IMR-90 (cell line): ENCODE measurements around the gene RAB42. TPM values are rescaled to one million over a fixed set of nuclear protein-coding genes. Genes with fewer than 3 reads are reported as not detected.

Experiments used
- ATAC-seq: fragments of 200-7000 bp; cut with Tn5 transposase; 2 replicates; pipeline ENCODE4 v1.9.1; 2020; ENCODE audit warnings: low read depth, mild to moderate bottlenecking, moderate library complexity
- BruUV-seq: library from RNA; stranded (reverse); fragments of 400-500 nt; replicated peaks from 2 replicates; lab custom pipeline; 2021; lab: Mats Ljungman, UMichigan
- CTCF ChIA-PET: fragments of 300-600 bp; formaldehyde crosslinking; extraction: SDS; loops from one replicate; lab custom pipeline; 2021; ENCODE audit warnings: antibody characterized with exemption; lab: Yijun Ruan, JAX
- POLR2A ChIA-PET: fragments of 300-600 bp; sonication (Branson Sonifier 250); formaldehyde crosslinking; loops from one replicate; lab custom pipeline; 2022; ENCODE audit warnings: antibody characterized with exemption; ENCODE audit not compliant: unreplicated experiment; lab: Charles Lee
- DNase-seq: peaks from one replicate; pipeline ENCODE4 v3.0.0; 2013
- H2AFZ ChIP-seq: replicated peaks from 2 replicates; pipeline ENCODE3; 2013; ENCODE audit warnings: low read length, mild to moderate bottlenecking; ENCODE audit not compliant: poor library complexity
- H2AK5ac ChIP-seq: 2 replicates; pipeline ENCODE4 v1.6.1; 2013; ENCODE audit warnings: low read depth, low read length, inconsistent platforms
- H2AK9ac ChIP-seq: replicated peaks from 2 replicates; pipeline ENCODE3; 2013; ENCODE audit warnings: mild to moderate bottlenecking, low read depth, low read length, moderate library complexity; ENCODE audit not compliant: poor library complexity
- H2BK120ac ChIP-seq: 2 replicates; pipeline ENCODE4 v1.6.1; 2013; ENCODE audit warnings: low read depth, low read length, inconsistent platforms
- H2BK15ac ChIP-seq: 3 replicates; pipeline ENCODE4 v1.6.1; 2013; ENCODE audit warnings: low read depth, low read length, inconsistent platforms
- H2BK20ac ChIP-seq: 2 replicates; pipeline ENCODE4 v1.6.1; 2013; ENCODE audit warnings: low read depth, mild to moderate bottlenecking, inconsistent platforms, low read length, moderate library complexity
- H2BK5ac ChIP-seq: 2 replicates; pipeline ENCODE4 v1.6.1; 2013; ENCODE audit warnings: mild to moderate bottlenecking, low read depth, low read length, inconsistent platforms; ENCODE audit not compliant: poor library complexity, severe bottlenecking
- H3K14ac ChIP-seq: replicated peaks from 2 replicates; pipeline ENCODE4 v1.6.1; 2013; ENCODE audit warnings: low read depth, low read length, inconsistent platforms
- H3K18ac ChIP-seq: 2 replicates; pipeline ENCODE4 v1.6.1; 2013; ENCODE audit warnings: low read depth, low read length, control low read depth
- H3K23ac ChIP-seq: 2 replicates; pipeline ENCODE4 v1.6.1; 2013; ENCODE audit warnings: low read depth, low read length, inconsistent platforms
- H3K27ac ChIP-seq: 2 replicates; pipeline ENCODE4 v1.5.1; 2013; ENCODE audit warnings: mild to moderate bottlenecking, control low read depth, low read length; ENCODE audit not compliant: insufficient read depth
- H3K27me3 ChIP-seq: 2 replicates; pipeline ENCODE4 v1.6.1; 2013; ENCODE audit warnings: low read length; ENCODE audit not compliant: control insufficient read depth, insufficient read depth
- H3K36me3 ChIP-seq: 2 replicates; pipeline ENCODE4 v1.6.1; 2013; ENCODE audit warnings: low read length, mixed read lengths; ENCODE audit not compliant: control insufficient read depth, insufficient read depth
- H3K4ac ChIP-seq: 2 replicates; pipeline ENCODE4 v1.6.1; 2013; ENCODE audit warnings: low read depth, low read length, inconsistent platforms
- H3K4me1 ChIP-seq: 2 replicates; pipeline ENCODE4 v1.6.1; 2013; ENCODE audit warnings: low read length, mixed read lengths; ENCODE audit not compliant: control insufficient read depth, insufficient read depth
- H3K4me2 ChIP-seq: 2 replicates; pipeline ENCODE4 v1.6.1; 2013; ENCODE audit warnings: low read depth, mild to moderate bottlenecking, control low read depth, low read length, moderate library complexity
- H3K4me3 ChIP-seq: 2 replicates; pipeline ENCODE4 v1.5.1; 2013; ENCODE audit warnings: low read depth, mild to moderate bottlenecking, control low read depth, low read length, moderate library complexity; ENCODE audit not compliant: insufficient read depth
- H3K56ac ChIP-seq: 2 replicates; pipeline ENCODE4 v1.6.1; 2013; ENCODE audit warnings: low read length, inconsistent platforms; ENCODE audit not compliant: insufficient read depth; ENCODE audit errors: extremely low read depth
- H3K79me1 ChIP-seq, 2 experiments: 2 replicates each; pipeline ENCODE4 v1.6.1; 2013; ENCODE audit warnings: low read length in 2 of 2, inconsistent platforms in 1 of 2, low read depth in 1 of 2
- H3K9ac ChIP-seq: 2 replicates; pipeline ENCODE4 v1.6.1; 2013; ENCODE audit warnings: low read depth, low read length, control low read depth
- H3K9me1 ChIP-seq: 2 replicates; pipeline ENCODE4 v1.6.1; 2013; ENCODE audit warnings: low read length, inconsistent platforms; ENCODE audit not compliant: insufficient read depth
- H3K9me3 ChIP-seq: 2 replicates; pipeline ENCODE4 v1.6.1; 2013; ENCODE audit warnings: low read length; ENCODE audit not compliant: control insufficient read depth, insufficient read depth
- H4K20me1 ChIP-seq: 2 replicates; pipeline ENCODE4 v1.6.1; 2013; ENCODE audit warnings: low read length, inconsistent platforms; ENCODE audit not compliant: insufficient read depth
- H4K5ac ChIP-seq: 2 replicates; pipeline ENCODE4 v1.6.1; 2013; ENCODE audit warnings: mild to moderate bottlenecking, low read depth, low read length, control low read depth
- H4K8ac ChIP-seq, 2 experiments: 2 replicates each; pipeline ENCODE4 v1.6.1; 2013; ENCODE audit warnings: low read depth in 2 of 2, low read length in 2 of 2, control low read depth in 1 of 2, inconsistent platforms in 1 of 2
- H4K91ac ChIP-seq: 2 replicates; pipeline ENCODE4 v1.6.1; 2013; ENCODE audit warnings: low read depth, low read length, inconsistent platforms; ENCODE audit not compliant: insufficient read depth
- BHLHE40 ChIP-seq: fragments of 150-350 bp; IDR thresholded peaks from 2 replicates; pipeline ENCODE4 v1.6.1; 2016; ENCODE audit warnings: mild to moderate bottlenecking, low read depth, low read length
- CEBPB ChIP-seq: IDR thresholded peaks from 2 replicates; pipeline ENCODE4 v1.6.1; 2012; ENCODE audit warnings: low read depth, low read length, improper control_type of control experiment
- CHD1 ChIP-seq: IDR thresholded peaks from 2 replicates; pipeline ENCODE4 v1.6.1; 2012; ENCODE audit warnings: low read depth, low read length, improper control_type of control experiment
- FOS ChIP-seq: fragments of 150-350 bp; IDR thresholded peaks from 2 replicates; pipeline ENCODE4 v1.6.1; 2016; ENCODE audit warnings: low read depth, low read length
- MAFK ChIP-seq: IDR thresholded peaks from 2 replicates; pipeline ENCODE4 v1.6.1; 2012; ENCODE audit warnings: low read depth, low read length, improper control_type of control experiment
- MAZ ChIP-seq: IDR thresholded peaks from 2 replicates; pipeline ENCODE4 v1.6.1; 2012; ENCODE audit warnings: low read depth, mild to moderate bottlenecking, low read length, improper control_type of control experiment, moderate library complexity, borderline replicate concordance
- MXI1 ChIP-seq: IDR thresholded peaks from 2 replicates; pipeline ENCODE4 v1.6.1; 2012; ENCODE audit warnings: low read depth, mild to moderate bottlenecking, low read length, moderate library complexity, borderline replicate concordance
- NFE2L2 ChIP-seq: fragments of 150-350 bp; IDR thresholded peaks from 2 replicates; pipeline ENCODE4 v1.6.1; 2016; ENCODE audit warnings: low read depth, mild to moderate bottlenecking, low read length
- POLR2A ChIP-seq: IDR thresholded peaks from 2 replicates; pipeline ENCODE4 v1.6.1; 2012; ENCODE audit warnings: mild to moderate bottlenecking, low read depth, low read length
- RAD21 ChIP-seq: IDR thresholded peaks from 2 replicates; pipeline ENCODE4 v1.6.1; 2012; ENCODE audit warnings: low read length, improper control_type of control experiment
- RCOR1 ChIP-seq: IDR thresholded peaks from 2 replicates; pipeline ENCODE4 v1.6.1; 2012; ENCODE audit warnings: mild to moderate bottlenecking, low read length, improper control_type of control experiment; ENCODE audit not compliant: insufficient replicate concordance
- RFX5 ChIP-seq: IDR thresholded peaks from 2 replicates; pipeline ENCODE4 v1.8.0; 2012; ENCODE audit warnings: low read depth, mild to moderate bottlenecking, low read length, moderate library complexity
- SMC3 ChIP-seq: fragments of 150-350 bp; IDR thresholded peaks from 2 replicates; pipeline ENCODE4 v1.6.1; 2016; ENCODE audit warnings: low read depth, mild to moderate bottlenecking, antibody characterized with exemption, low read length, moderate library complexity
- USF2 ChIP-seq: fragments of 150-350 bp; IDR thresholded peaks from 2 replicates; pipeline ENCODE4 v1.6.1; 2017; ENCODE audit warnings: mild to moderate bottlenecking, antibody characterized with exemption, low read length, low read depth
- WGBS, 2 experiments: methylation state at CpG; one replicate each; pipeline versions ENCODE4 v1.1.5 to v1.1.7; 2013; ENCODE audit warnings: missing lambda C conversion rate in 2 of 2; ENCODE audit not compliant: insufficient read length in 1 of 2; ENCODE audit errors: extremely low coverage in 2 of 2; 5-methylcytosine and 5-hydroxymethylcytosine counted together
- dilution Hi-C: fragments of 300-500 bp; cut with HindIII; formaldehyde crosslinking; loops from one replicate; pipeline ENCODE4 v1.14.3; 2018; ENCODE audit warnings: low sequenced_read_pairs; ENCODE audit not compliant: unreplicated experiment
- in situ Hi-C: fragments of 300-500 bp; cut with MboI; formaldehyde crosslinking; loops from 3 replicates; pipeline ENCODE4 v1.14.3; 2019; ENCODE audit warnings: low sequenced_read_pairs, inconsistent platforms, mixed read lengths
- intact Hi-C: fragments of 100-400 bp; cut with micrococcal nuclease; formaldehyde crosslinking; loops from 2 replicates; pipeline ENCODE4 v1.10.0; 2022
- polyA plus RNA-seq, 3 experiments: library from polyadenylated mRNA; depleted of rRNA; stranded (reverse); fragments of >200 nt; gene quantifications; 2 replicates each; pipeline ENCODE4 v1.2.3, GENCODE V29; 2012; ENCODE audit warnings: low replicate concordance in 1 of 3
- total RNA-seq: library from RNA; depleted of rRNA; stranded (reverse); fragments of >200 nt; gene quantifications from 2 replicates; pipeline ENCODE4 v1.2.3, GENCODE V29; 2012
- TF ChIP-seq, protein P1 (sequence below): conservative IDR thresholded peaks from 2 replicates; pipeline ENCODE4 v1.5.1; 2012; ENCODE audit warnings: mild to moderate bottlenecking, low read depth, low read length, improper control_type of control experiment

Gene RAB42
- total and polyA plus RNA-seq, 2 of the 4 experiments (the other 2 are of a cell fraction) = 0.77 to 0.90 TPM

DNA sequence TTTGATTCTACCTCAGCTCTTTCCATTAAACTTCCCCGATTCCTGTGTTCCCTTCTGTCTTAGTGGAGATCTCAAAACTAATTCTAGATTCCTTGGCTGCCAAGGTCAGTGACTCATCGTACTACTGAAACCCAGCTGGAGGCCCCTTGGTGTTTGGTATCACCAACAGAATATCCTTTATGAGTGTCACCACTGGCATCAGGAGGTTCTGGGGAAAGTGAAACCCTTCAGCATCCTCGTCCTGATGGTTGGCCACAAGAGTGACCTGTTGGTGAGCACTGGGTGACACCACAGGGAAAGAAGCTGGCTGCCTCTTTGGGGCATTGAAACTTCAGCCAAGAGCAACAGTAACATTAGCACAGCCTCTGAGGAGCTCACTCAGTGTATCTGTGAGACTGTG is 9.6 kb downstream of the RAB42 start:
- H2AK5ac ChIP-seq = peak overlapping the region; percentile 56; the same call in 1 of the 2 replicates
- WGBS, 2 experiments = no CpG with 5 or more reads among the region's 3 CpGs
- H3K4ac ChIP-seq = peak overlapping the region; percentile 42; the same call in 1 of the 2 replicates
- no peak overlapping the region for H4K5ac ChIP-seq
- no peak overlapping the region for H3K14ac ChIP-seq
- peak overlapping the region; percentile 57 for H2BK5ac ChIP-seq
- H3K27me3 ChIP-seq = no peaks in the 10 kb centered on the region
- H3K9me1 ChIP-seq = peaks cover 6% of the 10 kb centered on the region
- BruUV-seq = no TSS peak
- H2AK9ac ChIP-seq = no peak overlapping the region
- H4K8ac ChIP-seq = peak overlapping the region in 1 of 2 experiments; percentile 16; a peak in 1 of 4 replicates
- H3K18ac ChIP-seq = no peak overlapping the region
- peak overlapping the region; percentile 32; the same call in 1 of the 2 replicates for H3K27ac ChIP-seq
- H3K9me3 ChIP-seq = no peaks in the 10 kb centered on the region
- H3K36me3 ChIP-seq = peaks cover 16% of the 10 kb centered on the region
- H2BK20ac ChIP-seq = no peak overlapping the region
- intact Hi-C loops (loop anchor here (2.0 to 5.0 kb wide), 2 partner anchors 243 to 339 kb away; no protein-coding TSS in a partner anchor), dilution Hi-C loops (no loop called here), in situ Hi-C loops (loop anchor here (5.0 to 10.0 kb wide), 4 partner anchors 84 to 347 kb away; partner anchors contain the start of genes PHACTR4 and SESN2)
- H4K20me1 ChIP-seq = peaks cover 10% of the 10 kb centered on the region
- ChIA-PET POLR2A (interaction anchor here (1.2 kb wide), 1 partner anchor 20 kb away, joined by 6 read pairs; no protein-coding TSS in a partner anchor), CTCF (interaction anchor here (0.9 to 1.6 kb wide), 5 partner anchors 20 to 353 kb away, joined by 3 to 7 read pairs (median 3); no protein-coding TSS in a partner anchor)
- peaks cover 8% of the 10 kb centered on the region for H3K4me1 ChIP-seq
- H2AFZ ChIP-seq = no peak overlapping the region
- no peak overlapping the region for H3K4me3 ChIP-seq
- H2BK120ac ChIP-seq = no peak overlapping the region
- H4K91ac ChIP-seq = no peak overlapping the region
- DNase-seq (peak; percentile 97), ATAC-seq (peak; percentile 92)
- H3K79me1 ChIP-seq = peaks cover 0 to 6% of the 10 kb centered on the region in 2 experiments; a peak in 1 of 4 replicates
- H2BK15ac ChIP-seq = no peak overlapping the region
- no peak overlapping the region for H3K9ac ChIP-seq
- H3K4me2 ChIP-seq = peak overlapping the region; percentile 70
- no peak overlapping the region for H3K23ac ChIP-seq
- H3K56ac ChIP-seq = no peak overlapping the region
- TF ChIP-seq CHD1 (no peak), NFE2L2 (no peak), RCOR1 (peak; percentile 85), BHLHE40 (peak; percentile 54; the same call in 1 of the 2 replicates), USF2 (no peak), POLR2A (no peak), CEBPB (peak; percentile 16; the same call in 1 of the 2 replicates), RFX5 (no peak), MXI1 (no peak), RAD21 (no peak), MAFK (no peak), FOS (peak; percentile 94), MAZ (no peak), SMC3 (no peak)
- TF ChIP-seq, protein P1, sequence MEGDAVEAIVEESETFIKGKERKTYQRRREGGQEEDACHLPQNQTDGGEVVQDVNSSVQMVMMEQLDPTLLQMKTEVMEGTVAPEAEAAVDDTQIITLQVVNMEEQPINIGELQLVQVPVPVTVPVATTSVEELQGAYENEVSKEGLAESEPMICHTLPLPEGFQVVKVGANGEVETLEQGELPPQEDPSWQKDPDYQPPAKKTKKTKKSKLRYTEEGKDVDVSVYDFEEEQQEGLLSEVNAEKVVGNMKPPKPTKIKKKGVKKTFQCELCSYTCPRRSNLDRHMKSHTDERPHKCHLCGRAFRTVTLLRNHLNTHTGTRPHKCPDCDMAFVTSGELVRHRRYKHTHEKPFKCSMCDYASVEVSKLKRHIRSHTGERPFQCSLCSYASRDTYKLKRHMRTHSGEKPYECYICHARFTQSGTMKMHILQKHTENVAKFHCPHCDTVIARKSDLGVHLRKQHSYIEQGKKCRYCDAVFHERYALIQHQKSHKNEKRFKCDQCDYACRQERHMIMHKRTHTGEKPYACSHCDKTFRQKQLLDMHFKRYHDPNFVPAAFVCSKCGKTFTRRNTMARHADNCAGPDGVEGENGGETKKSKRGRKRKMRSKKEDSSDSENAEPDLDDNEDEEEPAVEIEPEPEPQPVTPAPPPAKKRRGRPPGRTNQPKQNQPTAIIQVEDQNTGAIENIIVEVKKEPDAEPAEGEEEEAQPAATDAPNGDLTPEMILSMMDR = no peak
